IMR-90 (cell line): ENCODE measurements around the gene RPS6KA6. TPM values are rescaled to one million over a fixed set of nuclear protein-coding genes. Genes with fewer than 3 reads are reported as not detected.

Experiments
- ATAC-seq: fragments of 200-7000 bp; cut with Tn5 transposase; 2 replicates; pipeline ENCODE4 v1.9.1; 2020; ENCODE audit warnings: low read depth, mild to moderate bottlenecking, moderate library complexity
- BruUV-seq: library from RNA; stranded (reverse); fragments of 400-500 nt; replicated peaks from 2 replicates; lab custom pipeline; 2021; lab: Mats Ljungman, UMichigan
- CTCF ChIA-PET: fragments of 300-600 bp; formaldehyde crosslinking; extraction: SDS; loops from one replicate; lab custom pipeline; 2021; ENCODE audit warnings: antibody characterized with exemption; lab: Yijun Ruan, JAX
- POLR2A ChIA-PET: fragments of 300-600 bp; sonication (Branson Sonifier 250); formaldehyde crosslinking; loops from one replicate; lab custom pipeline; 2022; ENCODE audit warnings: antibody characterized with exemption; ENCODE audit not compliant: unreplicated experiment; lab: Charles Lee
- DNase-seq: peaks from one replicate; pipeline ENCODE4 v3.0.0; 2013
- H2AFZ ChIP-seq: replicated peaks from 2 replicates; pipeline ENCODE3; 2013; ENCODE audit warnings: low read length, mild to moderate bottlenecking; ENCODE audit not compliant: poor library complexity
- H2AK5ac ChIP-seq: 2 replicates; pipeline ENCODE4 v1.6.1; 2013; ENCODE audit warnings: low read depth, low read length, inconsistent platforms
- H2AK9ac ChIP-seq: replicated peaks from 2 replicates; pipeline ENCODE3; 2013; ENCODE audit warnings: mild to moderate bottlenecking, low read depth, low read length, moderate library complexity; ENCODE audit not compliant: poor library complexity
- H2BK120ac ChIP-seq: 2 replicates; pipeline ENCODE4 v1.6.1; 2013; ENCODE audit warnings: low read depth, low read length, inconsistent platforms
- H2BK15ac ChIP-seq: 3 replicates; pipeline ENCODE4 v1.6.1; 2013; ENCODE audit warnings: low read depth, low read length, inconsistent platforms
- H2BK20ac ChIP-seq: 2 replicates; pipeline ENCODE4 v1.6.1; 2013; ENCODE audit warnings: low read depth, mild to moderate bottlenecking, inconsistent platforms, low read length, moderate library complexity
- H2BK5ac ChIP-seq: 2 replicates; pipeline ENCODE4 v1.6.1; 2013; ENCODE audit warnings: mild to moderate bottlenecking, low read depth, low read length, inconsistent platforms; ENCODE audit not compliant: poor library complexity, severe bottlenecking
- H3K14ac ChIP-seq: replicated peaks from 2 replicates; pipeline ENCODE4 v1.6.1; 2013; ENCODE audit warnings: low read depth, low read length, inconsistent platforms
- H3K18ac ChIP-seq: 2 replicates; pipeline ENCODE4 v1.6.1; 2013; ENCODE audit warnings: low read depth, low read length, control low read depth
- H3K23ac ChIP-seq: 2 replicates; pipeline ENCODE4 v1.6.1; 2013; ENCODE audit warnings: low read depth, low read length, inconsistent platforms
- H3K27ac ChIP-seq: 2 replicates; pipeline ENCODE4 v1.5.1; 2013; ENCODE audit warnings: mild to moderate bottlenecking, control low read depth, low read length; ENCODE audit not compliant: insufficient read depth
- H3K27me3 ChIP-seq: 2 replicates; pipeline ENCODE4 v1.6.1; 2013; ENCODE audit warnings: low read length; ENCODE audit not compliant: control insufficient read depth, insufficient read depth
- H3K36me3 ChIP-seq: 2 replicates; pipeline ENCODE4 v1.6.1; 2013; ENCODE audit warnings: low read length, mixed read lengths; ENCODE audit not compliant: control insufficient read depth, insufficient read depth
- H3K4ac ChIP-seq: 2 replicates; pipeline ENCODE4 v1.6.1; 2013; ENCODE audit warnings: low read depth, low read length, inconsistent platforms
- H3K4me1 ChIP-seq: 2 replicates; pipeline ENCODE4 v1.6.1; 2013; ENCODE audit warnings: low read length, mixed read lengths; ENCODE audit not compliant: control insufficient read depth, insufficient read depth
- H3K4me2 ChIP-seq: 2 replicates; pipeline ENCODE4 v1.6.1; 2013; ENCODE audit warnings: low read depth, mild to moderate bottlenecking, control low read depth, low read length, moderate library complexity
- H3K4me3 ChIP-seq: 2 replicates; pipeline ENCODE4 v1.5.1; 2013; ENCODE audit warnings: low read depth, mild to moderate bottlenecking, control low read depth, low read length, moderate library complexity; ENCODE audit not compliant: insufficient read depth
- H3K56ac ChIP-seq: 2 replicates; pipeline ENCODE4 v1.6.1; 2013; ENCODE audit warnings: low read length, inconsistent platforms; ENCODE audit not compliant: insufficient read depth; ENCODE audit errors: extremely low read depth
- H3K79me1 ChIP-seq, 2 experiments: 2 replicates each; pipeline ENCODE4 v1.6.1; 2013; ENCODE audit warnings: low read length in 2 of 2, inconsistent platforms in 1 of 2, low read depth in 1 of 2
- H3K9ac ChIP-seq: 2 replicates; pipeline ENCODE4 v1.6.1; 2013; ENCODE audit warnings: low read depth, low read length, control low read depth
- H3K9me1 ChIP-seq: 2 replicates; pipeline ENCODE4 v1.6.1; 2013; ENCODE audit warnings: low read length, inconsistent platforms; ENCODE audit not compliant: insufficient read depth
- H3K9me3 ChIP-seq: 2 replicates; pipeline ENCODE4 v1.6.1; 2013; ENCODE audit warnings: low read length; ENCODE audit not compliant: control insufficient read depth, insufficient read depth
- H4K20me1 ChIP-seq: 2 replicates; pipeline ENCODE4 v1.6.1; 2013; ENCODE audit warnings: low read length, inconsistent platforms; ENCODE audit not compliant: insufficient read depth
- H4K5ac ChIP-seq: 2 replicates; pipeline ENCODE4 v1.6.1; 2013; ENCODE audit warnings: mild to moderate bottlenecking, low read depth, low read length, control low read depth
- H4K8ac ChIP-seq, 2 experiments: 2 replicates each; pipeline ENCODE4 v1.6.1; 2013; ENCODE audit warnings: low read depth in 2 of 2, low read length in 2 of 2, control low read depth in 1 of 2, inconsistent platforms in 1 of 2
- H4K91ac ChIP-seq: 2 replicates; pipeline ENCODE4 v1.6.1; 2013; ENCODE audit warnings: low read depth, low read length, inconsistent platforms; ENCODE audit not compliant: insufficient read depth
- CEBPB ChIP-seq: IDR thresholded peaks from 2 replicates; pipeline ENCODE4 v1.6.1; 2012; ENCODE audit warnings: low read depth, low read length, improper control_type of control experiment
- CTCF ChIP-seq: conservative IDR thresholded peaks from 2 replicates; pipeline ENCODE4 v1.5.1; 2012; ENCODE audit warnings: mild to moderate bottlenecking, low read depth, low read length, improper control_type of control experiment
- NFE2L2 ChIP-seq: fragments of 150-350 bp; IDR thresholded peaks from 2 replicates; pipeline ENCODE4 v1.6.1; 2016; ENCODE audit warnings: low read depth, mild to moderate bottlenecking, low read length
- RAD21 ChIP-seq: IDR thresholded peaks from 2 replicates; pipeline ENCODE4 v1.6.1; 2012; ENCODE audit warnings: low read length, improper control_type of control experiment
- RCOR1 ChIP-seq: IDR thresholded peaks from 2 replicates; pipeline ENCODE4 v1.6.1; 2012; ENCODE audit warnings: mild to moderate bottlenecking, low read length, improper control_type of control experiment; ENCODE audit not compliant: insufficient replicate concordance
- whole genome bisulfite sequencing, 2 experiments: methylation state at CpG; one replicate each; pipeline versions ENCODE4 v1.1.5 to v1.1.7; 2013; ENCODE audit warnings: missing lambda C conversion rate in 2 of 2; ENCODE audit not compliant: insufficient read length in 1 of 2; ENCODE audit errors: extremely low coverage in 2 of 2; 5-methylcytosine and 5-hydroxymethylcytosine counted together
- dilution Hi-C: fragments of 300-500 bp; cut with HindIII; formaldehyde crosslinking; loops from one replicate; pipeline ENCODE4 v1.14.3; 2018; ENCODE audit warnings: low sequenced_read_pairs; ENCODE audit not compliant: unreplicated experiment
- in situ Hi-C: fragments of 300-500 bp; cut with MboI; formaldehyde crosslinking; loops from 3 replicates; pipeline ENCODE4 v1.14.3; 2019; ENCODE audit warnings: low sequenced_read_pairs, inconsistent platforms, mixed read lengths
- intact Hi-C: fragments of 100-400 bp; cut with micrococcal nuclease; formaldehyde crosslinking; loops from 2 replicates; pipeline ENCODE4 v1.10.0; 2022
- polyA plus RNA-seq, 3 experiments: library from polyadenylated mRNA; depleted of rRNA; stranded (reverse); fragments of >200 nt; gene quantifications; 2 replicates each; pipeline ENCODE4 v1.2.3, GENCODE V29; 2012; ENCODE audit warnings: low replicate concordance in 1 of 3
- total RNA-seq: library from RNA; depleted of rRNA; stranded (reverse); fragments of >200 nt; gene quantifications from 2 replicates; pipeline ENCODE4 v1.2.3, GENCODE V29; 2012

The RPS6KA6 gene
- total and polyA plus RNA-seq, 2 of the 4 experiments (the other 2 are of a cell fraction), result 3.6 to 6.8 TPM

GRCh38 chrX:84186603-84187532 lies 1.1 kb downstream of the RPS6KA6 start:
- ATAC-seq, result peak; percentile 6
- no peaks in the 10 kb centered on the region for H3K36me3 ChIP-seq
- ChIA-PET POLR2A (no interaction called here), CTCF (interaction anchor here (1.1 kb wide), 1 partner anchor 140 kb away, joined by 3 read pairs; no protein-coding TSS in a partner anchor)
- no peaks in the 10 kb centered on the region for H4K20me1 ChIP-seq
- H3K23ac ChIP-seq, result peak overlapping the region; percentile 8; the same call in 1 of the 2 replicates
- H2BK20ac ChIP-seq, result no peak overlapping the region
- no TSS peak for BruUV-seq
- intact Hi-C loops (loop anchor here (1.0 to 10.0 kb wide), 3 partner anchors 141 to 318 kb away; partner anchors contain the start of gene HDX), dilution Hi-C loops (no loop called here), in situ Hi-C loops (no loop called here)
- no peak overlapping the region for H2BK120ac ChIP-seq
- H4K91ac ChIP-seq, result no peak overlapping the region; the same call in 1 of the 2 replicates
- peak overlapping the region; percentile 30; the same call in 1 of the 2 replicates for H3K56ac ChIP-seq
- WGBS, 2 experiments, result 30% methylated on average over 2 of the region's 28 CpGs; no CpG with 5 or more reads in 1 of the 2 experiments
- H4K8ac ChIP-seq, result no peak overlapping the region; a peak in 1 of 4 replicates
- no peaks in the 10 kb centered on the region for H3K4me1 ChIP-seq
- H3K4ac ChIP-seq, result peak overlapping the region; percentile 0; the same call in 1 of the 2 replicates
- peak overlapping the region; percentile 89 for H2AFZ ChIP-seq
- H3K27me3 ChIP-seq, result no peaks in the 10 kb centered on the region
- H2AK9ac ChIP-seq, result peak overlapping the region; percentile 78
- H3K4me2 ChIP-seq, result peak overlapping the region; percentile 98
- H3K18ac ChIP-seq, result no peak overlapping the region
- peak overlapping the region; percentile 28; the same call in 1 of the 2 replicates for H4K5ac ChIP-seq
- peak overlapping the region; percentile 26 for H2BK5ac ChIP-seq
- 0 out of 2 replicates have a peak overlapping the region, but pooled peaks have one; percentile 33 for H2AK5ac ChIP-seq
- no peaks in the 10 kb centered on the region for H3K79me1 ChIP-seq
- peak overlapping the region; percentile 68 for H3K4me3 ChIP-seq
- no peak overlapping the region for H2BK15ac ChIP-seq
- no peak overlapping the region for H3K14ac ChIP-seq
- peak overlapping the region; percentile 5; the same call in 1 of the 2 replicates for H3K27ac ChIP-seq
- H3K9me3 ChIP-seq, result no peaks in the 10 kb centered on the region
- TF ChIP-seq CEBPB (no peak), RCOR1 (no peak), NFE2L2 (no peak), RAD21 (peak; percentile 36), CTCF (0 out of 2 replicates have a peak, but pooled peaks have one; percentile 17)
- peaks cover 3% of the 10 kb centered on the region; the same call in 1 of the 2 replicates for H3K9me1 ChIP-seq
- peak; percentile 5 for DNase-seq
- peak overlapping the region; percentile 27 for H3K9ac ChIP-seq
